Measurements from ENCODE around the gene CSF1.

- TF ChIP-seq POLR2A (IDR thresholded peaks at IDR 0.05) (peak in 1 of 3 donors; percentile 52), POLR2AphosphoS5 (IDR thresholded peaks at IDR 0.05) (peak; percentile 77 to 90 (median 86))
- TF ChIP-seq, protein P1, sequence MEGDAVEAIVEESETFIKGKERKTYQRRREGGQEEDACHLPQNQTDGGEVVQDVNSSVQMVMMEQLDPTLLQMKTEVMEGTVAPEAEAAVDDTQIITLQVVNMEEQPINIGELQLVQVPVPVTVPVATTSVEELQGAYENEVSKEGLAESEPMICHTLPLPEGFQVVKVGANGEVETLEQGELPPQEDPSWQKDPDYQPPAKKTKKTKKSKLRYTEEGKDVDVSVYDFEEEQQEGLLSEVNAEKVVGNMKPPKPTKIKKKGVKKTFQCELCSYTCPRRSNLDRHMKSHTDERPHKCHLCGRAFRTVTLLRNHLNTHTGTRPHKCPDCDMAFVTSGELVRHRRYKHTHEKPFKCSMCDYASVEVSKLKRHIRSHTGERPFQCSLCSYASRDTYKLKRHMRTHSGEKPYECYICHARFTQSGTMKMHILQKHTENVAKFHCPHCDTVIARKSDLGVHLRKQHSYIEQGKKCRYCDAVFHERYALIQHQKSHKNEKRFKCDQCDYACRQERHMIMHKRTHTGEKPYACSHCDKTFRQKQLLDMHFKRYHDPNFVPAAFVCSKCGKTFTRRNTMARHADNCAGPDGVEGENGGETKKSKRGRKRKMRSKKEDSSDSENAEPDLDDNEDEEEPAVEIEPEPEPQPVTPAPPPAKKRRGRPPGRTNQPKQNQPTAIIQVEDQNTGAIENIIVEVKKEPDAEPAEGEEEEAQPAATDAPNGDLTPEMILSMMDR (IDR thresholded peaks at IDR 0.05 in 8 of 11, conservative IDR thresholded peaks at IDR 0.05 in 3 of 11), result no peak
Measured at GRCh38 chr1:109910123-109910962, at the start of gene CSF1.
